SK-N-SH (cell line): Measurements from ENCODE around the gene DSCAML1. TPM values are rescaled to one million over a fixed set of nuclear protein-coding genes. Genes with fewer than 3 reads are reported as not detected.

Experiments
- CTCF ChIA-PET: fragments of 300-600, 350-600 bp; formaldehyde crosslinking; extraction: SDS; loops from one replicate; lab custom pipeline; 2021; lab: Yijun Ruan, JAX
- POLR2A ChIA-PET: fragments of 350-600 bp; sonication (Branson Sonifier 250); formaldehyde crosslinking; extraction: SDS; loops from one replicate; lab custom pipeline; 2020; ENCODE audit warnings: antibody characterized with exemption, inconsistent platforms; lab: Yijun Ruan, JAX
- DNase-seq: peaks from one replicate; pipeline ENCODE4 v3.0.0; 2012
- H2AFZ ChIP-seq: fragments of 200-600 bp; sonication (generic); 2 replicates; pipeline ENCODE4 v1.8.1; 2016; ENCODE audit warnings: antibody characterized with exemption, mild to moderate bottlenecking, low read depth
- H3F3A ChIP-seq: fragments of 200-600 bp; sonication (generic); replicated peaks from 2 replicates; pipeline ENCODE3; 2016; ENCODE audit warnings: antibody characterized with exemption, mild to moderate bottlenecking; ENCODE audit not compliant: insufficient read depth
- H3K27ac ChIP-seq, 2 experiments: fragments of 200-500 bp in 1 of 2; fragments of 200-600 bp in 1 of 2; sonication (Bioruptor generic) in 1 of 2; sonication (generic), shearing (Covaris generic) in 1 of 2; 2 replicates each; pipeline versions ENCODE4 v1.5.1 to v1.6.1; 2014 to 2016; ENCODE audit warnings: low read depth in 2 of 2, inconsistent platforms in 1 of 2, low read length in 1 of 2, mild to moderate bottlenecking in 1 of 2, mixed read lengths in 1 of 2
- H3K27me3 ChIP-seq: fragments of 200-600 bp; sonication (generic), shearing (Covaris generic); 2 replicates; pipeline ENCODE4 v1.6.1; 2016; ENCODE audit warnings: mixed run types; ENCODE audit not compliant: insufficient read depth
- H3K36me3 ChIP-seq, 2 experiments: fragments of 200-500 bp in 1 of 2; fragments of 200-600 bp in 1 of 2; sonication (Bioruptor generic) in 1 of 2; sonication (generic) in 1 of 2; replicated peaks in 1 of 2; 2 replicates each; pipeline versions ENCODE3 to v1.5.1; 2014 to 2016; ENCODE audit warnings: low read length in 1 of 2, mild to moderate bottlenecking in 1 of 2; ENCODE audit not compliant: insufficient read depth in 2 of 2, control insufficient read depth in 1 of 2
- H3K4me1 ChIP-seq, 2 experiments: fragments of 200-500 bp in 1 of 2; fragments of 200-600 bp in 1 of 2; sonication (Bioruptor generic) in 1 of 2; sonication (generic), shearing (Covaris generic) in 1 of 2; 2 replicates each; pipeline versions ENCODE4 v1.5.1 to v1.6.1; 2014 to 2016; ENCODE audit warnings: low read depth in 1 of 2, low read length in 1 of 2, mixed run types in 1 of 2; ENCODE audit not compliant: insufficient read depth in 2 of 2, control insufficient read depth in 1 of 2
- H3K4me2 ChIP-seq: fragments of 200-600 bp; sonication (generic), shearing (Covaris generic); 2 replicates; pipeline ENCODE4 v1.6.1; 2017; ENCODE audit warnings: mixed run types
- H3K4me3 ChIP-seq, 2 experiments: fragments of 200-500 bp in 1 of 2; fragments of 200-600 bp in 1 of 2; sonication (Bioruptor generic) in 1 of 2; sonication (generic), shearing (Covaris generic) in 1 of 2; 2 replicates each; pipeline versions ENCODE4 v1.5.1 to v1.8.1; 2014 to 2016; ENCODE audit warnings: low read depth in 2 of 2, inconsistent platforms in 1 of 2, low read length in 1 of 2, mild to moderate bottlenecking in 1 of 2, mixed read lengths in 1 of 2, moderate library complexity in 1 of 2
- H3K79me2 ChIP-seq: fragments of 200-600 bp; sonication (generic); 2 replicates; pipeline ENCODE4 v1.8.1; 2017; ENCODE audit warnings: mild to moderate bottlenecking; ENCODE audit not compliant: insufficient read depth
- H3K9ac ChIP-seq: fragments of 200-600 bp; sonication (generic); 2 replicates; pipeline ENCODE4 v1.6.1; 2017; ENCODE audit warnings: mixed run types
- H3K9me2 ChIP-seq: fragments of 200-600 bp; sonication (generic); 2 replicates; pipeline ENCODE4 v1.6.1; 2017; ENCODE audit warnings: mixed run types
- H3K9me3 ChIP-seq: fragments of 200-600 bp; sonication (generic); 2 replicates; pipeline ENCODE4 v1.6.1; 2017; ENCODE audit warnings: mixed run types, mild to moderate bottlenecking, moderate library complexity
- H4K20me1 ChIP-seq: fragments of 200-600 bp; sonication (generic); 2 replicates; pipeline ENCODE4 v1.6.1; 2017; ENCODE audit warnings: mild to moderate bottlenecking, mixed run types; ENCODE audit not compliant: insufficient read depth
- ELF1 ChIP-seq: IDR thresholded peaks from 2 replicates; pipeline ENCODE4 v1.4.0; 2012
- FOSL2 ChIP-seq: IDR thresholded peaks from 2 replicates; pipeline ENCODE4 v1.4.0; 2012; ENCODE audit warnings: low read depth, mild to moderate bottlenecking, moderate library complexity, borderline replicate concordance
- FOXM1 ChIP-seq: IDR thresholded peaks from 2 replicates; pipeline ENCODE4 v1.4.0; 2012; ENCODE audit warnings: low read depth, mild to moderate bottlenecking
- GABPA ChIP-seq: IDR thresholded peaks from 2 replicates; pipeline ENCODE4 v1.4.0; 2012; ENCODE audit warnings: low read depth, mild to moderate bottlenecking
- JUND ChIP-seq: IDR thresholded peaks from 2 replicates; pipeline ENCODE4 v1.4.0; 2012
- MXI1 ChIP-seq: IDR thresholded peaks from 2 replicates; pipeline ENCODE4 v1.6.1; 2012; ENCODE audit warnings: mild to moderate bottlenecking, low read depth, low read length, improper control_type of control experiment
- NRF1 ChIP-seq: IDR thresholded peaks from 2 replicates; pipeline ENCODE4 v1.6.1; 2012; ENCODE audit warnings: low read depth, mild to moderate bottlenecking, low read length
- RAD21 ChIP-seq: IDR thresholded peaks from 2 replicates; pipeline ENCODE4 v1.6.1; 2012; ENCODE audit warnings: mild to moderate bottlenecking, low read length
- RCOR1 ChIP-seq: fragments of 150-350 bp; IDR thresholded peaks from 2 replicates; pipeline ENCODE4 v1.6.1; 2017; ENCODE audit warnings: antibody characterized with exemption, low read length
- RFX5 ChIP-seq: IDR thresholded peaks from 2 replicates; pipeline ENCODE4 v1.6.1; 2012; ENCODE audit warnings: mild to moderate bottlenecking, improper control_type of control experiment, low read length
- RXRA ChIP-seq: IDR thresholded peaks from 2 replicates; pipeline ENCODE4 v1.4.0; 2012; ENCODE audit warnings: low read depth, mild to moderate bottlenecking, borderline replicate concordance
- SIN3A ChIP-seq: IDR thresholded peaks from 2 replicates; pipeline ENCODE4 v1.6.1; 2012; ENCODE audit warnings: low read depth, mild to moderate bottlenecking, low read length, moderate library complexity, borderline replicate concordance
- TAF1 ChIP-seq: IDR thresholded peaks from 2 replicates; pipeline ENCODE4 v1.6.1; 2012; ENCODE audit warnings: low read depth, mild to moderate bottlenecking, low read length, moderate library complexity, borderline replicate concordance
- TCF12 ChIP-seq: IDR thresholded peaks from 2 replicates; pipeline ENCODE4 v1.4.0; 2012
- TEAD4 ChIP-seq: IDR thresholded peaks from 2 replicates; pipeline ENCODE4 v1.4.0; 2012; ENCODE audit warnings: mild to moderate bottlenecking, borderline replicate concordance; ENCODE audit not compliant: insufficient read depth
- YY1 ChIP-seq: IDR thresholded peaks from 2 replicates; pipeline ENCODE4 v1.4.0; 2012; ENCODE audit warnings: low read depth, mild to moderate bottlenecking
- WGBS: methylation state at CpG from one replicate; pipeline ENCODE4 v1.1.6; 2017; ENCODE audit warnings: low lambda C conversion rate; 5-methylcytosine and 5-hydroxymethylcytosine counted together
- polyA plus RNA-seq, 3 experiments: library from polyadenylated mRNA; depleted of rRNA; stranded (reverse); fragments of >200 nt; gene quantifications; 2 replicates each; pipeline ENCODE4 v1.2.3, GENCODE V29; 2012
- TF ChIP-seq, protein P1 (sequence below): fragments of 200-600 bp; sonication (generic); IDR thresholded peaks from 2 replicates; pipeline ENCODE4 v1.6.1; 2017; ENCODE audit warnings: antibody characterized with exemption, mild to moderate bottlenecking, moderate library complexity
- TF ChIP-seq, protein P2 (sequence below): IDR thresholded peaks from 2 replicates; pipeline ENCODE4 v1.4.0; 2012; ENCODE audit warnings: low read depth, borderline replicate concordance

The DSCAML1 gene
- polyA plus RNA-seq, 1 of the 3 experiments (the other 2 are of a cell fraction): not detected

DNA sequence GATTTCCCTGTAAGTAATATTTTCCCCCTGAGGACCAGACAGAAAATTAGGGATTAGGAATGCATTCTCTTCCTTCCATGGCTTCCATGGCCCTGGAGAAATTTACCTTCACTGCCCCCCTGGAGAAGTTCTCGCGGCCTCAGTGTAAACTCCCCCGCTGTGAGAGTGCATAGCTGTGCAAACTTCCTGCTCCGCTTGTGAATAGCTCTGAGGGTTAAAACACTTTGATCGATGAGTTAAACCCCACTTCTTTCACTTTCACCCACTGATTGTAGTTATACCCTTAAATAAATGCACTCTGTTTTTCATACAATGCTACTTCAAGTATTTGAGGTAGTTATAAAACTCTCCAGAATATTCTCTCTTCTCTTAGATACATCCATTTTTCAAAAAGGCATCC, 190.8 kb downstream of the DSCAML1 start:
- H3K9ac ChIP-seq: no peak overlapping the region
- ChIA-PET POLR2A (no interaction called here), CTCF (no interaction called here)
- H3K4me1 ChIP-seq: peaks cover 0 to 11% of the 10 kb centered on the region in 2 experiments; a peak in 1 of 4 replicates
- no peak overlapping the region for H2AFZ ChIP-seq
- no peaks in the 10 kb centered on the region for H3K9me2 ChIP-seq
- no peak overlapping the region for H3K27ac ChIP-seq
- 76% methylated on average over 5 of the region's 5 CpGs for WGBS
- TF ChIP-seq FOSL2 (no peak), RCOR1 (no peak), JUND (no peak), TAF1 (no peak), FOXM1 (no peak), NRF1 (no peak), RFX5 (no peak), RAD21 (no peak), SIN3A (no peak), MXI1 (no peak)
- TF ChIP-seq, protein P1, sequence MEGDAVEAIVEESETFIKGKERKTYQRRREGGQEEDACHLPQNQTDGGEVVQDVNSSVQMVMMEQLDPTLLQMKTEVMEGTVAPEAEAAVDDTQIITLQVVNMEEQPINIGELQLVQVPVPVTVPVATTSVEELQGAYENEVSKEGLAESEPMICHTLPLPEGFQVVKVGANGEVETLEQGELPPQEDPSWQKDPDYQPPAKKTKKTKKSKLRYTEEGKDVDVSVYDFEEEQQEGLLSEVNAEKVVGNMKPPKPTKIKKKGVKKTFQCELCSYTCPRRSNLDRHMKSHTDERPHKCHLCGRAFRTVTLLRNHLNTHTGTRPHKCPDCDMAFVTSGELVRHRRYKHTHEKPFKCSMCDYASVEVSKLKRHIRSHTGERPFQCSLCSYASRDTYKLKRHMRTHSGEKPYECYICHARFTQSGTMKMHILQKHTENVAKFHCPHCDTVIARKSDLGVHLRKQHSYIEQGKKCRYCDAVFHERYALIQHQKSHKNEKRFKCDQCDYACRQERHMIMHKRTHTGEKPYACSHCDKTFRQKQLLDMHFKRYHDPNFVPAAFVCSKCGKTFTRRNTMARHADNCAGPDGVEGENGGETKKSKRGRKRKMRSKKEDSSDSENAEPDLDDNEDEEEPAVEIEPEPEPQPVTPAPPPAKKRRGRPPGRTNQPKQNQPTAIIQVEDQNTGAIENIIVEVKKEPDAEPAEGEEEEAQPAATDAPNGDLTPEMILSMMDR: no peak
- H3K4me2 ChIP-seq: no peak overlapping the region
- H3K4me3 ChIP-seq: no peak overlapping the region
- no peaks in the 10 kb centered on the region for H3K9me3 ChIP-seq
- no peaks in the 10 kb centered on the region for H4K20me1 ChIP-seq
- H3K36me3 ChIP-seq: no peaks in the 10 kb centered on the region
- DNase-seq: no peak
- H3K79me2 ChIP-seq: no peaks in the 10 kb centered on the region
- no peaks in the 10 kb centered on the region for H3K27me3 ChIP-seq
- H3F3A ChIP-seq: no peaks in the 10 kb centered on the region

DNA sequence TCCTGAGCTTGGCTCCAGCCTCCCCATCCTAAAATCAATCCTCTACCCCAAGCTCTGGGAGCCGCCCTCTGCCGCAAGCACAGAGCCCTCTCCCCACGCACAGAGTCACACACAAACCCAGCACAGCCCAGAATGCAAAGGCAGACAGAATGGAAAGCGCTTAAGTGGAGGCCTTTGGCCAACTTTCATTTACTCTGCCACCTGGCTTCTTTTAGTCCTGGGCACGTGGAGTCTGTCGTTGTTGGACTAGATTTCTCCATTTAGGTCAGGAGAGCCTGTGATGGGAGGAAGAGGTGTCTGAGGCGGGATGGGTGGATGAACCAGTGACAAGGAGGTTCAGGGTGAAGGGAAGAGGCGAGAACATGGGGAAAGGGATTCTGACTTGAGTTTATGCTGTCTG, 191.7 kb downstream of the DSCAML1 start:
- no peak overlapping the region for H3K4me2 ChIP-seq
- no peak overlapping the region for H3K4me3 ChIP-seq
- H3F3A ChIP-seq: no peaks in the 10 kb centered on the region
- WGBS: 46% methylated on average over 8 of the region's 8 CpGs
- H3K4me1 ChIP-seq: peaks cover 0 to 11% of the 10 kb centered on the region in 2 experiments; a peak in 1 of 4 replicates
- ChIA-PET CTCF (interaction anchor here (1.2 kb wide), 1 partner anchor 14 kb away, joined by 3 read pairs; no protein-coding TSS in a partner anchor), POLR2A (no interaction called here)
- no peaks in the 10 kb centered on the region for H4K20me1 ChIP-seq
- no peaks in the 10 kb centered on the region for H3K9me2 ChIP-seq
- DNase-seq: no peak
- no peak for TF ChIP-seq NRF1
- no peak for TF ChIP-seq TCF12
- TF ChIP-seq MXI1: no peak
- TF ChIP-seq, protein P1: no peak
- no peak for TF ChIP-seq GABPA
- TF ChIP-seq TEAD4: no peak
- TF ChIP-seq ELF1: no peak
- TF ChIP-seq, protein P2, sequence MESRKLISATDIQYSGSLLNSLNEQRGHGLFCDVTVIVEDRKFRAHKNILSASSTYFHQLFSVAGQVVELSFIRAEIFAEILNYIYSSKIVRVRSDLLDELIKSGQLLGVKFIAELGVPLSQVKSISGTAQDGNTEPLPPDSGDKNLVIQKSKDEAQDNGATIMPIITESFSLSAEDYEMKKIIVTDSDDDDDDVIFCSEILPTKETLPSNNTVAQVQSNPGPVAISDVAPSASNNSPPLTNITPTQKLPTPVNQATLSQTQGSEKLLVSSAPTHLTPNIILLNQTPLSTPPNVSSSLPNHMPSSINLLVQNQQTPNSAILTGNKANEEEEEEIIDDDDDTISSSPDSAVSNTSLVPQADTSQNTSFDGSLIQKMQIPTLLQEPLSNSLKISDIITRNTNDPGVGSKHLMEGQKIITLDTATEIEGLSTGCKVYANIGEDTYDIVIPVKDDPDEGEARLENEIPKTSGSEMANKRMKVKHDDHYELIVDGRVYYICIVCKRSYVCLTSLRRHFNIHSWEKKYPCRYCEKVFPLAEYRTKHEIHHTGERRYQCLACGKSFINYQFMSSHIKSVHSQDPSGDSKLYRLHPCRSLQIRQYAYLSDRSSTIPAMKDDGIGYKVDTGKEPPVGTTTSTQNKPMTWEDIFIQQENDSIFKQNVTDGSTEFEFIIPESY: no peak
- TF ChIP-seq FOSL2: no peak
- no peak for TF ChIP-seq YY1
- TF ChIP-seq RXRA: no peak
- H3K9me3 ChIP-seq: no peaks in the 10 kb centered on the region
- H3K79me2 ChIP-seq: no peaks in the 10 kb centered on the region
- no peak overlapping the region for H3K27ac ChIP-seq
- no peak overlapping the region for H3K9ac ChIP-seq
- no peaks in the 10 kb centered on the region for H3K36me3 ChIP-seq
- no peaks in the 10 kb centered on the region for H3K27me3 ChIP-seq
- H2AFZ ChIP-seq: no peak overlapping the region
